Skeletal muscle cell (primary cell): ENCODE measurements around the gene AGRN.
A peak's percentile ranks its signal among the peaks of the same experiment; 100 is the strongest.
"Not testable (repeated sequence)": the region's sequence is repeated elsewhere in the genome, so short reads cannot be mapped to it uniquely, and the experiment has no call there.

Source experiments
- DNase-seq: peaks from one replicate; pipeline ENCODE4 v3.0.0-alpha.2; 2010; ENCODE audit warnings: low read depth
- H3K4me3 ChIP-seq: 2 replicates; pipeline ENCODE4 v1.5.1; 2011; ENCODE audit warnings: low read depth, mild to moderate bottlenecking, control low read depth, low read length, moderate library complexity

Gene AGRN

GRCh38 chr1:980602-981395 lies 39.1 kb upstream of the AGRN start:
- no peak overlapping the region for H3K4me3 ChIP-seq
- DNase-seq: no peak

GRCh38 chr1:981491-981954 lies 38.4 kb upstream of the AGRN start:
- no peak overlapping the region for H3K4me3 ChIP-seq
- DNase-seq: no peak

- DNase-seq: no peak
- H3K4me3 ChIP-seq: no peak within 1 kb of the TSS
These were observed 37.9 kb upstream of the AGRN start, which contains the start of gene PERM1 for GRCh38 chr1:981955-982558. PERM1 (minus strand) TSS chr1:982093; CDS start chr1:981029, 1,064 bp downstream.

GRCh38 chr1:982765-983436 lies 37.0 kb upstream of the AGRN start:
- DNase-seq: no peak

GRCh38 chr1:983798-984475 lies 36.0 kb upstream of the AGRN start:
- H3K4me3 ChIP-seq: peak overlapping the region; percentile 23
- DNase-seq: no peak

More at GRCh38 chr1:982765-983436, 37.0 kb upstream of the AGRN start:
- H3K4me3 ChIP-seq: no peak overlapping the region

GRCh38 chr1:984476-984814 lies 35.5 kb upstream of the AGRN start:
- peak overlapping the region; percentile 23 for H3K4me3 ChIP-seq
- no peak for DNase-seq

GRCh38 chr1:985126-985525 lies 34.8 kb upstream of the AGRN start:
- no peak overlapping the region for H3K4me3 ChIP-seq
- DNase-seq: no peak

GRCh38 chr1:988061-988460 lies 31.9 kb upstream of the AGRN start:
- DNase-seq, H3K4me3 ChIP-seq: not testable (repeated sequence)

GRCh38 chr1:991275-991674 lies 28.6 kb upstream of the AGRN start:
- DNase-seq, H3K4me3 ChIP-seq: not testable (repeated sequence)

- no peak overlapping the region for H3K4me3 ChIP-seq
These were observed 28.0 kb upstream of the AGRN start for GRCh38 chr1:991895-992294.

GRCh38 chr1:992362-992761 lies 27.6 kb upstream of the AGRN start:
- no peak overlapping the region for H3K4me3 ChIP-seq
- DNase-seq: no peak

More at GRCh38 chr1:991895-992294, 28.0 kb upstream of the AGRN start:
- no peak for DNase-seq

GRCh38 chr1:993379-993995 lies 26.4 kb upstream of the AGRN start:
- no peak for DNase-seq
- no peak overlapping the region for H3K4me3 ChIP-seq

- not testable (repeated sequence) for DNase-seq, H3K4me3 ChIP-seq
These were observed 25.4 kb upstream of the AGRN start for GRCh38 chr1:994546-994945.

GRCh38 chr1:995665-996633 lies 24.0 kb upstream of the AGRN start:
- H3K4me3 ChIP-seq: no peak overlapping the region
- DNase-seq: no peak

GRCh38 chr1:996851-997712 lies 22.8 kb upstream of the AGRN start:
- no peak overlapping the region for H3K4me3 ChIP-seq
- no peak for DNase-seq

- no peak for DNase-seq
- no peak overlapping the region for H3K4me3 ChIP-seq
These were observed 22.3 kb upstream of the AGRN start for GRCh38 chr1:997713-997992.

GRCh38 chr1:997993-998744 lies 21.8 kb upstream of the AGRN start:
- H3K4me3 ChIP-seq: peak overlapping the region; percentile 9

More at GRCh38 chr1:997993-998744, 21.8 kb upstream of the AGRN start:
- no peak for DNase-seq
